Measurements from ENCODE around the gene ETNPPL.

DNA sequence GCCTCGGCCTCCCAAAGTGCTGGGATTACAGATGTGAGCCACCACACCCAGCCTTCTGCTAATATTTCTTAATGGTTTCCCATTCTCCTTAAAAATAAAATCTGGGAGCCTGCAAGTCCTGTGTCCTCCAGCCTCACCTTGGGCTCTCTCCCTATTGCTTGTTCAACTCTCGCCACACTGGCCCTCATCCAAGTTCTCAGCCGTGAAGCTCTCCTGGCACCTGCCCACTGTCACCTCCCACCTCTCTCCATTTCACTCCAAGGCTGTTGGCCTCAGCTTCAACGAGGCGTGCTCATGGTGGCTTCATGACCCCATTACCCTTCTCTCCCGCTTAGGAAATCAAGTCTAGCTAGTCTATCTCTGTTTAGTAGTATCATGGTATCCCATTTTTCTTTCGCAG lies 9.5 kb upstream of the ETNPPL start:
- TF ChIP-seq, protein P1, sequence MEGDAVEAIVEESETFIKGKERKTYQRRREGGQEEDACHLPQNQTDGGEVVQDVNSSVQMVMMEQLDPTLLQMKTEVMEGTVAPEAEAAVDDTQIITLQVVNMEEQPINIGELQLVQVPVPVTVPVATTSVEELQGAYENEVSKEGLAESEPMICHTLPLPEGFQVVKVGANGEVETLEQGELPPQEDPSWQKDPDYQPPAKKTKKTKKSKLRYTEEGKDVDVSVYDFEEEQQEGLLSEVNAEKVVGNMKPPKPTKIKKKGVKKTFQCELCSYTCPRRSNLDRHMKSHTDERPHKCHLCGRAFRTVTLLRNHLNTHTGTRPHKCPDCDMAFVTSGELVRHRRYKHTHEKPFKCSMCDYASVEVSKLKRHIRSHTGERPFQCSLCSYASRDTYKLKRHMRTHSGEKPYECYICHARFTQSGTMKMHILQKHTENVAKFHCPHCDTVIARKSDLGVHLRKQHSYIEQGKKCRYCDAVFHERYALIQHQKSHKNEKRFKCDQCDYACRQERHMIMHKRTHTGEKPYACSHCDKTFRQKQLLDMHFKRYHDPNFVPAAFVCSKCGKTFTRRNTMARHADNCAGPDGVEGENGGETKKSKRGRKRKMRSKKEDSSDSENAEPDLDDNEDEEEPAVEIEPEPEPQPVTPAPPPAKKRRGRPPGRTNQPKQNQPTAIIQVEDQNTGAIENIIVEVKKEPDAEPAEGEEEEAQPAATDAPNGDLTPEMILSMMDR (IDR thresholded peaks at IDR 0.05), result no peak
- no peak for TF ChIP-seq CBFB (CRISPR knock-in tag; IDR thresholded peaks at IDR 0.05; ENCODE audit: low read depth)
- TF ChIP-seq E2F1 (CRISPR knock-in tag; IDR thresholded peaks at IDR 0.05), result no peak
- TF ChIP-seq, protein P2, sequence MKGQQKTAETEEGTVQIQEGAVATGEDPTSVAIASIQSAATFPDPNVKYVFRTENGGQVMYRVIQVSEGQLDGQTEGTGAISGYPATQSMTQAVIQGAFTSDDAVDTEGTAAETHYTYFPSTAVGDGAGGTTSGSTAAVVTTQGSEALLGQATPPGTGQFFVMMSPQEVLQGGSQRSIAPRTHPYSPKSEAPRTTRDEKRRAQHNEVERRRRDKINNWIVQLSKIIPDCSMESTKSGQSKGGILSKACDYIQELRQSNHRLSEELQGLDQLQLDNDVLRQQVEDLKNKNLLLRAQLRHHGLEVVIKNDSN (CRISPR knock-in tag; IDR thresholded peaks at IDR 0.05), result no peak
- TF ChIP-seq ZNF232 (CRISPR knock-in tag; IDR thresholded peaks at IDR 0.05), result no peak
- no peak for TF ChIP-seq ZNF121 (CRISPR knock-in tag; IDR thresholded peaks at IDR 0.05)
- TF ChIP-seq MXD4 (CRISPR knock-in tag; IDR thresholded peaks at IDR 0.05; ENCODE audit: borderline replicate concordance), result no peak
- TF ChIP-seq TP53 (CRISPR knock-in tag; IDR thresholded peaks at IDR 0.05), result no peak
- TF ChIP-seq IRF2 (CRISPR knock-in tag; IDR thresholded peaks at IDR 0.05; ENCODE audit: borderline replicate concordance, low read depth), result no peak
- TF ChIP-seq ZNF416 (CRISPR knock-in tag; IDR thresholded peaks at IDR 0.05), result no peak
- TF ChIP-seq NR2C2 (CRISPR knock-in tag; IDR thresholded peaks at IDR 0.05), result no peak
